ENCODE data around the gene FAM210A.

FAM210A gene

GRCh38 chr18:13661779-13662256, 64.5 kb downstream of the FAM210A start:
- TF ChIP-seq CTCF (IDR thresholded peaks at IDR 0.05; ENCODE audit: low read depth, low read length, missing control alignments) = no peak
- DNase-seq (ENCODE audit: extremely low read depth, low read depth) = no peak
- no peak overlapping the region for H3K4me3 ChIP-seq (replicated peaks; ENCODE audit: low read depth, low read length)

- DNase-seq (ENCODE audit: extremely low read depth, low read depth) = no peak
- TF ChIP-seq CTCF (IDR thresholded peaks at IDR 0.05; ENCODE audit: low read depth, low read length, missing control alignments) = no peak
- no peak overlapping the region for H3K4me3 ChIP-seq (replicated peaks; ENCODE audit: low read depth, low read length)
Measured at GRCh38 chr18:13661051-13661778, 65.1 kb downstream of the FAM210A start.

GRCh38 chr18:13660510-13660909, 65.8 kb downstream of the FAM210A start:
- no peak for TF ChIP-seq CTCF (IDR thresholded peaks at IDR 0.05; ENCODE audit: low read depth, low read length, missing control alignments)
- no peak for DNase-seq (ENCODE audit: extremely low read depth, low read depth)
- no peak overlapping the region for H3K4me3 ChIP-seq (replicated peaks; ENCODE audit: low read depth, low read length)

GRCh38 chr18:13658436-13659204, 67.7 kb downstream of the FAM210A start:
- H3K4me3 ChIP-seq (replicated peaks; ENCODE audit: low read depth, low read length) = no peak overlapping the region
- TF ChIP-seq CTCF (IDR thresholded peaks at IDR 0.05; ENCODE audit: low read depth, low read length, missing control alignments) = no peak

GRCh38 chr18:13657974-13658373, 68.4 kb downstream of the FAM210A start:
- no peak for DNase-seq (ENCODE audit: extremely low read depth, low read depth)
- TF ChIP-seq CTCF (IDR thresholded peaks at IDR 0.05; ENCODE audit: low read depth, low read length, missing control alignments) = no peak
- H3K4me3 ChIP-seq (replicated peaks; ENCODE audit: low read depth, low read length) = no peak overlapping the region

More at GRCh38 chr18:13658436-13659204, 67.7 kb downstream of the FAM210A start:
- DNase-seq (ENCODE audit: extremely low read depth, low read depth) = no peak

- H3K4me3 ChIP-seq (replicated peaks; ENCODE audit: low read depth, low read length) = no peak overlapping the region
- no peak for DNase-seq (ENCODE audit: extremely low read depth, low read depth)
- TF ChIP-seq CTCF (IDR thresholded peaks at IDR 0.05; ENCODE audit: low read depth, low read length, missing control alignments) = no peak
Measured at GRCh38 chr18:13653746-13654433, 72.5 kb downstream of the FAM210A start.
